Adrenal gland (tissue), 12 donors: ENCODE measurements around the gene POLR1A. TPM values are rescaled to one million over a fixed set of nuclear protein-coding genes. Genes with fewer than 3 reads are reported as not detected.

Experiments
- DNase-seq, 7 donors: peaks; one replicate each; pipeline ENCODE4 v3.0.0-alpha.2; 2019 to 2020
- H3K27ac ChIP-seq, 5 donors: fragments of 200-600 bp; sonication (generic) in 4 of 5; 1 replicate in 3 of 5; 2 replicates in 2 of 5; pipeline versions ENCODE4 v1.5.1 to v1.8.0; 2016 to 2020; ENCODE audit warnings: mild to moderate bottlenecking in 1 of 5
- H3K27me3 ChIP-seq: fragments of 200-600 bp; 2 replicates; pipeline ENCODE4 v1.8.0; 2021
- H3K36me3 ChIP-seq, 2 donors: fragments of 200-600 bp; replicated peaks in 1 of 2; 1 replicate in 1 of 2; 2 replicates in 1 of 2; pipeline versions ENCODE4 v1.5.1 to v1.8.0; 2018 to 2022
- H3K4me1 ChIP-seq, 2 donors: fragments of 200-600 bp; replicated peaks in 1 of 2; 1 replicate in 1 of 2; 2 replicates in 1 of 2; pipeline versions ENCODE4 v1.5.1 to v1.8.0; 2018 to 2021
- H3K4me3 ChIP-seq, 4 donors: fragments of 200-600 bp; sonication (generic) in 3 of 4; one replicate each; pipeline ENCODE4 v1.5.1; 2016 to 2018
- H3K9me3 ChIP-seq, 3 donors: fragments of 200-600 bp; sonication (generic) in 1 of 3; replicated peaks in 1 of 3; 1 replicate in 2 of 3; 2 replicates in 1 of 3; pipeline versions ENCODE4 v1.5.1 to v1.8.0; 2016 to 2021
- CTCF ChIP-seq, 6 experiments: fragments of 450-650 bp in 4 of 6; fragments of 200-600 bp in 2 of 6; sonication (generic) in 1 of 6; IDR thresholded peaks; 1 replicate in 5 of 6; 2 replicates in 1 of 6; pipeline versions ENCODE4 v1.5.1 to v1.8.0; 2016 to 2021; ENCODE audit warnings: antibody characterized with exemption in 6 of 6, mild to moderate bottlenecking in 2 of 6, moderate library complexity in 1 of 6
- POLR2A ChIP-seq, 2 donors: fragments of 450-650 bp; IDR thresholded peaks; one replicate each; pipeline ENCODE4 v1.6.1; 2017; ENCODE audit warnings: antibody characterized with exemption in 2 of 2, mild to moderate bottlenecking in 2 of 2, moderate library complexity in 1 of 2
- WGBS, 4 donors: extraction: QIAGEN DNeasy Blood & Tissue Kit in 2 of 4; methylation state at CpG; one replicate each; pipeline versions ENCODE4 v1.1.5 to v1.1.7; 2013 to 2017; 5-methylcytosine and 5-hydroxymethylcytosine counted together
- intact Hi-C, 2 donors: fragments of 100-400 bp; cut with DNase I; formaldehyde crosslinking; loops; one replicate each; pipeline versions ENCODE4 v1.14.1 to v1.15.0; 2022 to 2023
- polyA plus RNA-seq, 3 donors: library from polyadenylated mRNA; stranded (reverse); fragments of 200-250 nt in 2 of 3; fragments of 350-450 nt in 1 of 3; fragmentation: Illumina TruSeq in 1 of 3; extraction: RNeasy Lipid Tissue Mini Kit (QIAGEN cat#74804) in 1 of 3; gene quantifications; one replicate each; pipeline ENCODE4 v1.2.3, GENCODE V29; 2013 to 2014
- total RNA-seq, 9 donors: library from RNA; depleted of rRNA in 4 of 9; stranded (reverse); fragments of >200 nt in 4 of 9; fragments of 120-200 nt in 1 of 9; fragmentation: NEBNext Ultra II Directional in 1 of 9; extraction: Animal tissue kit (Norgen Biotek cat#: 25700) in 1 of 9; gene quantifications; one replicate each; pipeline versions ENCODE4 v1.1.0 to v1.2.4, GENCODE V29; 2013 to 2023
- donor health status: healthy with polysubstance abuse.
- donor health status: Bipolar disorder and iron deficiency.
- donor health status: DM: yes; HTN: yes; CAD: no.
- donor health status: DM: no; HTN: no; CAD: no.
- donor health status: DM: no; HTN: no; CAD: no.
- donor health status: DM: yes; HTN: yes; CAD: no.

The POLR1A gene
- total and polyA plus RNA-seq, 12 donors, result 4.6 to 50.1 (median 26.2) TPM

- H3K4me1 ChIP-seq, result peaks cover 39 to 43% of the 10 kb centered on the region in 2 donors
- H3K27me3 ChIP-seq, result no peaks in the 10 kb centered on the region
- WGBS, 4 donors, result 94 to 98% (median 96%) methylated on average over 18 to 20 of the region's 20 CpGs
- no peaks in the 10 kb centered on the region for H3K9me3 ChIP-seq
- no peak overlapping the region for H3K4me3 ChIP-seq
- intact Hi-C loops, result no loop called here
- DNase-seq, result no peak
- TF ChIP-seq CTCF (IDR thresholded peaks at IDR 0.05), result no peak
- TF ChIP-seq POLR2A (IDR thresholded peaks at IDR 0.05), result no peak
- H3K36me3 ChIP-seq, result peaks cover 0 to 58% of the 10 kb centered on the region in 2 donors
- no peak overlapping the region for H3K27ac ChIP-seq
Observed at GRCh38 chr2:86033751-86034692, 71.7 kb downstream of the POLR1A start.

- H3K27ac ChIP-seq, result no peak overlapping the region
Observed at GRCh38 chr2:86032861-86033595, 72.7 kb downstream of the POLR1A start.

DNA sequence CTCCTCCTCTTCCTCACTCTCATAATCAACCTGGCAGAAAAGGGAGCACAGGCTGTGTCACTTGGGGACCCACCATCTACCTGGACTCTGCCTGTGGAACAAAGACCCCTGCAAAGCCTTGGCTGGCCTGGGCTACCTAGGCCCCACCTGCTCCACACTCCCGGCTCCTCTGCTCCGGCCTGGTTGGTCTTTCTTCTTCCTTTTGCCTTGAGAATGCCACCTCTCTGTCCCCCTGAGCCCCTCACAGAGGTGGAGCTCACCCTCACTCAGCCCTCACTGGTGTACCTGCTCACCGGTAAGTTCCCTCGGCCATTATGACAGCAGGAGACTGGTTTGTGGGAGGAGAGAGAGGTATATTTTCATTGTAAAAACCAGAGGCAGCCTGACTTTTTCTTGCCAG, 74.1 kb downstream of the POLR1A start:
- H3K4me1 ChIP-seq, result peaks cover 22 to 39% of the 10 kb centered on the region in 2 donors
- H3K36me3 ChIP-seq, result peaks cover 0 to 78% of the 10 kb centered on the region in 2 donors
- H3K9me3 ChIP-seq, result no peaks in the 10 kb centered on the region
- intact Hi-C loops, result no loop called here
- TF ChIP-seq CTCF (IDR thresholded peaks at IDR 0.05), result no peak
- no peak for TF ChIP-seq POLR2A (IDR thresholded peaks at IDR 0.05)
- WGBS, 4 donors, result 98 to 100% (median 98%) methylated on average over 4 of the region's 4 CpGs
- H3K27me3 ChIP-seq, result no peaks in the 10 kb centered on the region
- DNase-seq, result no peak
- no peak overlapping the region for H3K27ac ChIP-seq
- no peak overlapping the region for H3K4me3 ChIP-seq

More at GRCh38 chr2:86032861-86033595, 72.7 kb downstream of the POLR1A start:
- TF ChIP-seq POLR2A (IDR thresholded peaks at IDR 0.05) (no peak), CTCF (IDR thresholded peaks at IDR 0.05) (no peak)
- intact Hi-C loops, result no loop called here
- H3K27me3 ChIP-seq, result no peaks in the 10 kb centered on the region
- WGBS, 4 donors, result 92 to 96% (median 95%) methylated on average over 8 to 11 of the region's 11 CpGs
- peaks cover 35 to 41% of the 10 kb centered on the region in 2 donors for H3K4me1 ChIP-seq
- no peak for DNase-seq
- H3K4me3 ChIP-seq, result no peak overlapping the region
- no peaks in the 10 kb centered on the region for H3K9me3 ChIP-seq
- peaks cover 0 to 64% of the 10 kb centered on the region in 2 donors for H3K36me3 ChIP-seq

GRCh38 chr2:86031151-86031550, 74.5 kb downstream of the POLR1A start:
- H3K4me3 ChIP-seq, result no peak overlapping the region
- intact Hi-C loops, result no loop called here
- TF ChIP-seq CTCF (IDR thresholded peaks at IDR 0.05), result no peak
- TF ChIP-seq POLR2A (IDR thresholded peaks at IDR 0.05), result no peak
- H3K36me3 ChIP-seq, result peaks cover 0 to 83% of the 10 kb centered on the region in 2 donors
- peaks cover 18 to 39% of the 10 kb centered on the region in 2 donors for H3K4me1 ChIP-seq
- DNase-seq, result no peak
- WGBS, 4 donors, result 87 to 98% (median 93%) methylated on average over 6 to 14 of the region's 14 CpGs
- no peak overlapping the region for H3K27ac ChIP-seq
- H3K9me3 ChIP-seq, result no peaks in the 10 kb centered on the region
- H3K27me3 ChIP-seq, result no peaks in the 10 kb centered on the region
